GM18517 (cell line): ENCODE data around the gene KCNK18.

ENCODE experiments used
- ATAC-seq: cut with Tn5 transposase; IDR thresholded peaks from one replicate; pipeline ENCODE4 v1.9.1; 2021; ENCODE audit warnings: mild to moderate bottlenecking, moderate library complexity; ENCODE audit not compliant: unreplicated experiment

The KCNK18 gene

GRCh38 chr10:117249493-117250093 is 52.3 kb downstream of the KCNK18 start:
- ATAC-seq, result no peak

- ATAC-seq, result no peak
These were observed 53.1 kb downstream of the KCNK18 start for GRCh38 chr10:117250411-117250810.

- ATAC-seq, result no peak
These were observed 56.6 kb downstream of the KCNK18 start for GRCh38 chr10:117253908-117254307.

GRCh38 chr10:117254338-117254737 is 57.0 kb downstream of the KCNK18 start:
- no peak for ATAC-seq

- no peak for ATAC-seq
These were observed 57.8 kb downstream of the KCNK18 start for GRCh38 chr10:117254774-117255735.

GRCh38 chr10:117255835-117256460 is 58.7 kb downstream of the KCNK18 start:
- ATAC-seq, result no peak

GRCh38 chr10:117256910-117257309 is 59.6 kb downstream of the KCNK18 start:
- no peak for ATAC-seq

GRCh38 chr10:117257721-117258120 is 60.4 kb downstream of the KCNK18 start:
- ATAC-seq, result no peak

- ATAC-seq, result no peak
These were observed 62.0 kb downstream of the KCNK18 start for GRCh38 chr10:117259279-117259678.
